HEK293T (cell line): ENCODE measurements around the gene SYCP3.

Experiments
- BHLHE40 ChIP-seq: fragments of 450-650 bp; IDR thresholded peaks from 2 replicates; pipeline ENCODE4 v1.6.1; 2016; ENCODE audit warnings: mild to moderate bottlenecking, moderate library complexity, borderline replicate concordance
- FOXM1 ChIP-seq: fragments of 450-650 bp; IDR thresholded peaks from 2 replicates; pipeline ENCODE4 v1.6.1; 2017; ENCODE audit warnings: mild to moderate bottlenecking, borderline replicate concordance
- HDGF ChIP-seq: fragments of 450-650 bp; IDR thresholded peaks from 2 replicates; pipeline ENCODE4 v1.6.1; 2017; ENCODE audit warnings: antibody characterized with exemption, borderline replicate concordance
- LEF1 ChIP-seq: fragments of 450-650 bp; IDR thresholded peaks from 2 replicates; pipeline ENCODE4 v1.6.1; 2017; ENCODE audit warnings: mild to moderate bottlenecking, borderline replicate concordance
- NFRKB ChIP-seq: fragments of 450-650 bp; IDR thresholded peaks from 2 replicates; pipeline ENCODE4 v1.6.1; 2016; ENCODE audit warnings: mild to moderate bottlenecking, moderate library complexity

DNA sequence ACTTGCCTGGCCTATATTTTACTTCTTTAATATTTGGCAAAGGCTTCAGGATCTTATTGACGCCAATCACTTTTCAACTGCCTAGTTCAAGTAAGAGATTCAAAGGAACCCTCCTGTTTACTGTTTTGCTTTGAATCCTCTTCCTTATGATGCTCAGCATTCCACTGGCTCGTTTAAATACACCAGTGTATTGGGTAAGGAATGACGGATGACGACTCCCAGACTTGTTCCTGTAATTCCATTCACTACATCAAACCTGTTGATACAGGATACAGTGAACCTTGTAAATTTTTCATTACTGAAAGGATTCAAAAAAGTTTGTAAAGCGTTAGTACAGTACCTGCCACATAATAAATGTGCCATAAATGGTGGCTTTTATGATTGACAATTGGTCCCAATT is 1.7 kb upstream of the SYCP3 start:
- TF ChIP-seq BHLHE40 (no peak), FOXM1 (no peak), NFRKB (no peak), HDGF (no peak), LEF1 (no peak)
